Stimulated activated CD4-positive, alpha-beta T cell treated with anti-CD3 and anti-CD28 coated beads, Interleukin-12 subunit alpha, Interleukin-12 subunit beta, amount 100 ng/mL, for 4 hours (primary cell): ENCODE data around the gene MYO1D.
"Not testable (repeated sequence)": the region's sequence is repeated elsewhere in the genome, so short reads cannot be mapped to it uniquely, and the experiment has no call there.

Experiments
- DNase-seq: peaks from one replicate; pipeline ENCODE4 v3.0.0-alpha.2; 2020

The MYO1D gene

GRCh38 chr17:32769846-32770245 lies 107.1 kb downstream of the MYO1D start:
- DNase-seq: no peak

GRCh38 chr17:32763855-32764439 lies 113.0 kb downstream of the MYO1D start:
- DNase-seq: no peak

- no peak for DNase-seq
Observed at GRCh38 chr17:32759476-32759875, 117.4 kb downstream of the MYO1D start.

- DNase-seq: no peak
Observed at GRCh38 chr17:32757963-32758362, 119.0 kb downstream of the MYO1D start.

- no peak for DNase-seq
Observed at GRCh38 chr17:32756696-32757095, 120.2 kb downstream of the MYO1D start.

- DNase-seq: no peak
Observed at GRCh38 chr17:32755045-32755805, 121.7 kb downstream of the MYO1D start.

GRCh38 chr17:32752934-32753333 lies 124.0 kb downstream of the MYO1D start:
- no peak for DNase-seq

- DNase-seq: no peak
Observed at GRCh38 chr17:32747856-32748255, 129.1 kb downstream of the MYO1D start.

- DNase-seq: no peak
Observed at GRCh38 chr17:32746698-32747097, 130.2 kb downstream of the MYO1D start.

- DNase-seq: no peak
Observed at GRCh38 chr17:32746280-32746679, 130.6 kb downstream of the MYO1D start.

- no peak for DNase-seq
Observed at GRCh38 chr17:32742681-32743538, 134.0 kb downstream of the MYO1D start.

- no peak for DNase-seq
Observed at GRCh38 chr17:32741381-32741780, 135.5 kb downstream of the MYO1D start.

GRCh38 chr17:32739722-32740121 lies 137.2 kb downstream of the MYO1D start:
- no peak for DNase-seq

- not testable (repeated sequence) for DNase-seq
Observed at GRCh38 chr17:32739151-32739550, 137.8 kb downstream of the MYO1D start.

- DNase-seq: no peak
Observed at GRCh38 chr17:32733401-32733800, 143.5 kb downstream of the MYO1D start.

- DNase-seq: no peak
Observed at GRCh38 chr17:32732900-32733299, 144.0 kb downstream of the MYO1D start.

GRCh38 chr17:32732296-32732642 lies 144.7 kb downstream of the MYO1D start:
- no peak for DNase-seq

- no peak for DNase-seq
Observed at GRCh38 chr17:32731556-32732295, 145.2 kb downstream of the MYO1D start.

- DNase-seq: no peak
Observed at GRCh38 chr17:32727681-32728080, 149.2 kb downstream of the MYO1D start.

GRCh38 chr17:32725697-32726096 lies 151.2 kb downstream of the MYO1D start:
- DNase-seq: no peak

GRCh38 chr17:32723310-32723955 lies 153.5 kb downstream of the MYO1D start:
- DNase-seq: no peak

GRCh38 chr17:32722733-32723132 lies 154.2 kb downstream of the MYO1D start:
- no peak for DNase-seq

GRCh38 chr17:32720671-32721070 lies 156.3 kb downstream of the MYO1D start:
- DNase-seq: no peak
